HG03457 (cell line): ENCODE results near the gene EIF4A3.

Experiments used
- ATAC-seq: cut with Tn5 transposase; IDR thresholded peaks from one replicate; pipeline ENCODE4 v1.9.1; 2021; ENCODE audit warnings: moderate number of reproducible peaks; ENCODE audit not compliant: unreplicated experiment

Gene EIF4A3

DNA sequence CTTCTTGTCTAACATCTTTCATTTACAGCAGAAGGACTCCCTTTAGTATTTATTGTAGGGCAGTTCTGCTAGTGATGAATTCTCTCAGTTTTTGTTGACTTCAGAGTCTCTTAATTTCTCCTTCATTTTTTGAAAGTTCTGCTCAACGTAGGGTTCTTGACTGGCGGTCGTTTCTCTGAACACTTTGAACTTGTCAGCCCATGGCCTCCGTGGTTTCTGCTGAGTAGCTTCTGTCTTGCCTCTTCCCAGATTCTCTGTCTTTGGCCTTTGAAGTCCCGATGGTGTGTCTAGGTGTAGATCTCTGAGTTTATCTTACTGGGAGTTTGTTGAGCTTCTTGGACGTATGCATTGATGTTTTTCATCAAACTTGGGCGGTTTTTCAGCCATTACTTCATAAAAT, 32.2 kb downstream of the EIF4A3 start:
- no peak for ATAC-seq

GRCh38 chr17:80113033-80113484, 33.9 kb downstream of the EIF4A3 start:
- ATAC-seq = no peak

DNA sequence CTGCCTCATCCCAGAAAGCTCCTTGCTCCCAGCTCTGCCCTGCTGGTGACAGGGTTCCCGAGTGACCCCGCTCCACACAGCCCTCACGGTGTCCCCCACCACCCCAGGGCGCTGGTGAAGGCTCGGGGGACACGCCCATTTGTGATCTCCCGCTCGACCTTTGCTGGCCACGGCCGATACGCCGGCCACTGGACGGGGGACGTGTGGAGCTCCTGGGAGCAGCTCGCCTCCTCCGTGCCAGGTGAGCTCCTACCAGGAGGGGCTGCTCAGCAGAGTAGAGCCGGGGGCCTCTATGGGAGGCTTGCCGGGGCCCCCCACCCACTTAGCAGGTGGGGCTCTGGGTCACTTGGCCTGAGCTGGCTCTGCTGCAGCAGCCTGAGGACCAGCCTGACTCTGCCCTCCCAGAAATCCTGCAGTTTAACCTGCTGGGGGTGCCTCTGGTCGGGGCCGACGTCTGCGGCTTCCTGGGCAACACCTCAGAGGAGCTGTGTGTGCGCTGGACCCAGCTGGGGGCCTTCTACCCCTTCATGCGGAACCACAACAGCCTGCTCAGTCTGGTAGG, 34.4 kb downstream of the EIF4A3 start:
- no peak for ATAC-seq

DNA sequence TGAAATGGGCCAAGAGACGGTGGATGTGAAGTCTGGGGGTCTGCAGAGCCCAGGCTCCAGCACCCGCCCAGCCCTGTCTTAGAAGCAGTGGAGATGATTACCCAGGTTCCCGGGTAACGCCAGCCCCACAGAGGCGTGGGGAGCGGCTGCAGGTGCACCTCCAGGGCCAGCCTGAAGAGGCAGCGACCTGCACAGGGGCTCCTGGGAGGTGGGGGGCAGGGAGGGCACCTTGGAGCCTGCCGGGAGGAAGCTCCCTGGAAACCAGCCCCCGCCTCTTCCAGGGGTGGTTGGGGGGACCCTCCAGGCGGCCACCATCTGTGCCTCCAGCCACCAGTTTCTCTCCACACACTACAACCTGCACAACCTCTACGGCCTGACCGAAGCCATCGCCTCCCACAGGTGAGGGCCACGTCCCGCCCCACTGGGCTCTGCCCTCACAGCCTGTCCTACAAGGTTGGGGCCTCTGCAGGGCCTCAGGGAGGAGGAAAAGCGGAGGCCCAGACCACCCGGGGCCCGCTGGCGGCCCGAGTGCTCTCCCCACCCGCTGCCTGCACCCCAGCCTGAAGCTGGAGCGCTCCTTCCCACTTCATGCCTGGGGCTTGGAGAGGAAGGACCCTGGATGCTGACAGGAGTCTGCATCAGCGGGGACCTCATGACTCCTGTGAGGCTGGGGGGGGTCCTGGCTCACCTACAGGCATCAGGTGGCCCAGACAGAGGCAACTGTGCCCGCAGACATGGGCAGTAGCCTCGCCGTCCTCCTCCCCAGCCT, 35.0 kb downstream of the EIF4A3 start:
- ATAC-seq = no peak

GRCh38 chr17:80110927-80111701, 35.8 kb downstream of the EIF4A3 start:
- no peak for ATAC-seq

GRCh38 chr17:80110447-80110812, 36.5 kb downstream of the EIF4A3 start:
- ATAC-seq = no peak

DNA sequence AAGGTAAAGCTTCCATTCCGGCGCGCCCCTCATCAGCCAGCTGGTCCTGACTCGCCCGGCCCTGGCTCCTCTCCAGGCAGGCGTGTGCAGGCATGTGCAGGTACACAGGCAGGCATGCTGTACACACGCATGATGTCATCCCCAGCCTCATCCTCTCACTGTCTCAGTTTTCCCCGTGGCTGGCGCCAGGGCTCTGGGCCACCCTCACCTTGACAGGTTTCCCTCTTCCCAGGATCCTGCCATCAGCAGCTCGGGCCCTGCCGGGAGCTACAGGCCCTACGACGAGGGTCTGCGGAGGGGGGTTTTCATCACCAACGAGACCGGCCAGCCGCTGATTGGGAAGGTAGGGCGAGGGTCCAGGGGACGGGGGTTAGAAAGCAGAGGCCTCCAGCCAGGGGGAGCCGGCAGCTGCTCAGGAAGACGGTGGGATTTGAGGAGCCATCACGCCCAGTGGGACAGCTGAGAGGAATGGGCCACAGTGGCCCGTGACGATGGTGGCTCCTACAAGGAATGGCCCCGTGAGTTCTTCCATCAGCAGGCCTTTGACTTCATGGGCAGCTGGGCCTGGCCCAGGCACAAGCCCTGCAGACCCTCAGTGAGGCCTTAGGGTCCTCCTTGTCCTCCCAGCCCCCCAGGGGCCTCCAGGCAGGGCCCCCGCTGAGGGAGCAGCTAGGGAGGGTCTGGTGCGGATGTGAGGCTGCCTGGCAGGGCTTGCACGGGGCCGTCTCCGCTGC, 37.0 kb downstream of the EIF4A3 start:
- ATAC-seq = no peak

DNA sequence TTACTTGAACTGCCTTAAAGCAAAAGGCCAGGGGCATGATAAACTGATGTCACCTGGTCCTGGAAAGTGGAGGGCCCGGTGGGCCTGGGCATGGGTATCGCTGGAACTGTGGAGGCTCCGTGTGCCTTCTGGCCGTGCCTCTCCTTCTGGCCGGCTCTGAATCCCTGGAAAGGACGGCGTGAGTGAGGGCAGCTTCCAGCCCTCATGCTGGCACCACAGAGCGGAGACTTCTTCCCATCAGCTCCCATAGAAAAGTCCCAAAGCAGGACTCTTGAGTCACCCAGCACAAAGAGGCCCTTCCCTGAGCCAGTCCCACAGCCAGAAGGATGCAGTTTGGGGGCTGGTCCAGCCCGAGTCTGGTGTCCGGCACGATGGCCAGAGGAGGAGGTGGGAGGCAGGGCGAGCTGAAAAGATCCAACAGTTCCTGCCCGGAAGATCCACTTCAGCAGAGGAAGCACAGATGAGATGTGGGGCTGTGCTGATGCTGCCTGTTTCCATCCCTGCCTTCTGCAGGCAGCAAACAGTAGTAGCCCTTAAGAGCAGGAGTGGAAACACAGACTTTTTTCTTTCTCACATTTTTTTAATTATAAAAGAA, 37.8 kb downstream of the EIF4A3 start:
- no peak for ATAC-seq

DNA sequence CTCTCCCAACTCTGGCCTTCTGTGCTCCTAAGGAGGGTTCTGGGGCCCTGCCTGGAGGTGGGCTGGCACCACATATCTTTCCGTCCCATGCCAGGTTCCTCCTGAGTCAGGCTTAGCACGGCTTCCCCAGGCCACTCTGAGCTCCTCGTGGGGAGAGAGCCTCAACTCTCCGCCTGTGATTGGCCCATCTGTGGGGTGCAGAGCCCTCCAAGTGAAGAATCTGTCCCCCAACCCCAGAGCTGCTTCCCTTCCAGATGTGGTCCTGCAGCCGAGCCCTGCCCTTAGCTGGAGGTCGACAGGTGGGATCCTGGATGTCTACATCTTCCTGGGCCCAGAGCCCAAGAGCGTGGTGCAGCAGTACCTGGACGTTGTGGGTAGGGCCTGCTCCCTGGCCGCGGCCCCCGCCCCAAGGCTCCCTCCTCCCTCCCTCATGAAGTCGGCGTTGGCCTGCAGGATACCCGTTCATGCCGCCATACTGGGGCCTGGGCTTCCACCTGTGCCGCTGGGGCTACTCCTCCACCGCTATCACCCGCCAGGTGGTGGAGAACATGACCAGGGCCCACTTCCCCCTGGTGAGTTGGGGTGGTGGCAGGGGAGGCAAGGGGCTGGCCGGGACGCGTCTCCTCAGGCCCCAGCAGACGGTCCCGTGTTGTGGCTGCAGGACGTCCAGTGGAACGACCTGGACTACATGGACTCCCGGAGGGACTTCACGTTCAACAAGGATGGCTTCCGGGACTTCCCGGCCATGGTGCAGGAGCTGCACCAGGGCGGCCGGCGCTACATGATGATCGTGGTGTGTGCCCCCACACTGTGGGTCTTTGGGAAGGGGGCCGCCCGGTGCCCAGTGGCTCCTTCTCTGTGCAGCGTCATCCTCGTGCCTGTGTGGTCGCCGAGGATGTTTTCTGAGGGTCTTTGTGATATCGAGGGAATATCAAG, 38.6 kb downstream of the EIF4A3 start:
- no peak for ATAC-seq

DNA sequence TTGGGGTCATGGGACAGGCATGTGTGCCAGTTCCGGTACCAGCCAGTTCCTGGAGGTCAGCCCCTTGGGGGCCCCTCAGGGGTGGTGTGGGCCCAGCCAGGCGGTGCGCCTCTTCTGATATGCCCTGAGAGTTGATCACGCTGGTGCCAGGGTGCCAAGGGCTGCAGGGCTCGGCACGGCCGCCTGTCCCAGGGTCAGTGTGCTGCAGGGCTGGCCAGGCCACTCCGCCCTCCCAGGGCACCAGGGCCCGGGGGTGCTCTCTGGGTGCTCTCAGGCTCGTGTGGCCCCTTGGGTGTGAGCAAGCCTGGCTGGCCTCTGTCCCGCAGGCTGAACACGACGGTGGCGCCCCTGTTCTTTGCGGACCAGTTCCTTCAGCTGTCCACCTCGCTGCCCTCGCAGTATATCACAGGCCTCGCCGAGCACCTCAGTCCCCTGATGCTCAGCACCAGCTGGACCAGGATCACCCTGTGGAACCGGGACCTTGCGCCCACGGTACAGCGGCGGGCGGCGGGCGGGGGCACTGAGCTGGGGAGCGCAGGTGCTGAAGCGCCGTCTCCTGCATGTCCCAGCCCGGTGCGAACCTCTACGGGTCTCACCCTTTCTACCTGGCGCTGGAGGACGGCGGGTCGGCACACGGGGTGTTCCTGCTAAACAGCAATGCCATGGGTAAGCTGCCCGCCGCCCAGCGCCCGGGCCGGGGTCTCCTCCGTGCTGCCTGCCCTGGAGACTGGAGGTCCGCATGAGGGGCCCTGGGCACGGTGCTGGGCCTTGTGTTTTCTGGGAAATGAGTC, 39.5 kb downstream of the EIF4A3 start:
- no peak for ATAC-seq

DNA sequence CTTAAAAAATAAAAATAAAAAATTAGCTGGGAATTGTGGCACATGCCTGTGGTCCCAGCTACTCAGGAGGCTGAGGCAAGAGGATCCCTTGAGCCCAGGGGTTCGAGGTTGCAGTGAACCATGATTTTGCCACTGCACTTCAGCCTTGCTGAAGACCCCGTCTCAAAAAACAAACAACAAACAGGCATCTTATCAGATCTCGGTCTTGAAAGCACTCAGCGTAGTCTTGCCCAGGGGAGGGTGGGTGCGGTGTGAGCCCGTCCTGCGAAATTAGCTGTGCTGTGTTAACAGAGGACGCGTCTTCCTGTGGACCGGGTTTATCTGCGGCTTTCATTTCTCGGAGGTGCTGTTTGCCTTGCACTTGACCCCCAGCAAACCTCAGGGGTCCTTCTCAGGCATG, 40.2 kb downstream of the EIF4A3 start:
- no peak for ATAC-seq

GRCh38 chr17:80106176-80106575, 40.8 kb downstream of the EIF4A3 start:
- no peak for ATAC-seq

DNA sequence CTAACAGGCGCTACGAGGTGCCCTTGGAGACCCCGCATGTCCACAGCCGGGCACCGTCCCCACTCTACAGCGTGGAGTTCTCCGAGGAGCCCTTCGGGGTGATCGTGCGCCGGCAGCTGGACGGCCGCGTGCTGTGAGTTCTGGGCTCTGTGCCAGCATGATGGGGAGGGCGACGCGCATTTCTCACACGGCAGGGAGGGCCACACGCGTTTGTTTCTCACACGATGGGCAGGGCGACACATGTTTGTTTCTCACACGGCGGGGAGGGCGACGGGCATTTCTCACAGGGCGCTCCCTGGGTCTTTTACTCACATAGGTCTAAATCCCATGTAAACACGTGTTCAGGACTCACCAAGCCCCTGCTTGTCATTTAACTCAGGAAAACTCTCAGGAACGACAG, 41.2 kb downstream of the EIF4A3 start:
- ATAC-seq = no peak

DNA sequence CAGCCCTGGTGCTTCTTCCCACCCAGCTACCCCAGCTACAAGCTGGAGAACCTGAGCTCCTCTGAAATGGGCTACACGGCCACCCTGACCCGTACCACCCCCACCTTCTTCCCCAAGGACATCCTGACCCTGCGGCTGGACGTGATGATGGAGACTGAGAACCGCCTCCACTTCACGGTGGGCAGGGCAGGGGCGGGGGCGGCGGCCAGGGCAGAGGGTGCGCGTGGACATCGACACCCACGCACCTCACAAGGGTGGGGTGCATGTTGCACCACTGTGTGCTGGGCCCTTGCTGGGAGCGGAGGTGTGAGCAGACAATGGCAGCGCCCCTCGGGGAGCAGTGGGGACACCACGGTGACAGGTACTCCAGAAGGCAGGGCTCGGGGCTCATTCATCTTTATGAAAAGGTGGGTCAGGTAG, 42.0 kb downstream of the EIF4A3 start:
- ATAC-seq = no peak

DNA sequence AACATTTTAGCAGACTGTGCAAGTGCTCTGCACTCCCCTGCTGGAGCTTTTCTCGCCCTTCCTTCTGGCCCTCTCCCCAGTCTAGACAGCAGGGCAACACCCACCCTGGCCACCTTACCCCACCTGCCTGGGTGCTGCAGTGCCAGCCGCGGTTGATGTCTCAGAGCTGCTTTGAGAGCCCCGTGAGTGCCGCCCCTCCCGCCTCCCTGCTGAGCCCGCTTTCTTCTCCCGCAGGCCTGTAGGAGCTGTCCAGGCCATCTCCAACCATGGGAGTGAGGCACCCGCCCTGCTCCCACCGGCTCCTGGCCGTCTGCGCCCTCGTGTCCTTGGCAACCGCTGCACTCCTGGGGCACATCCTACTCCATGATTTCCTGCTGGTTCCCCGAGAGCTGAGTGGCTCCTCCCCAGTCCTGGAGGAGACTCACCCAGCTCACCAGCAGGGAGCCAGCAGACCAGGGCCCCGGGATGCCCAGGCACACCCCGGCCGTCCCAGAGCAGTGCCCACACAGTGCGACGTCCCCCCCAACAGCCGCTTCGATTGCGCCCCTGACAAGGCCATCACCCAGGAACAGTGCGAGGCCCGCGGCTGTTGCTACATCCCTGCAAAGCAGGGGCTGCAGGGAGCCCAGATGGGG, 42.5 kb downstream of the EIF4A3 start:
- ATAC-seq = no peak

- ATAC-seq = no peak
Measured at GRCh38 chr17:80103449-80104085, 43.4 kb downstream of the EIF4A3 start.

- ATAC-seq = no peak
Measured at GRCh38 chr17:80102664-80103448, 44.1 kb downstream of the EIF4A3 start.
